C4-2B (cell line): ENCODE results near the gene KMT2B.

Experiments used
- CTCF ChIP-seq: fragments of 450-650 bp; conservative IDR thresholded peaks from 2 replicates; pipeline ENCODE4 v1.5.1; 2017; ENCODE audit warnings: mild to moderate bottlenecking
- ZFX ChIP-seq: fragments of 450-650 bp; IDR thresholded peaks from 2 replicates; pipeline ENCODE4 v1.6.1; 2017

DNA sequence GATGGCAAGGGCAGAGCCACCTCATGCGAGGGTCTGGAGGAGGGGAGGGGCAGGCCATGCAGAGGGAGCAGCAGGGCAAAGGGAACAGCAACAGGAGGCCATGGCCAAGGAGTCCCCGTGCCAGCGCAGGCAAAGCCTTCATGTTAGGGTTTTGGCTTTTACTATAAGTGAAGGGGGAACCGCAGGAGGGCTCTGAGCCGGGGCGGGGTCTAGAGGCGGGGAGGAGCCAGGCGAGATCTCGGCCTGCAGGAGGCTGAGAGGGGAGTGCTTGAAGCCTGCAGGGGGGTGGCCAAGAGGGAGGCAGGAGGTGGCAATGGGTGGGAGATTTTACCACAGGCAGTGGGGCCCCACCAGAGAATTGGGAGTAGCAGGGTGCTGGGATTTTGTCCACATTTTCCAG, 63.8 kb downstream of the KMT2B start:
- no peak for TF ChIP-seq CTCF
- no peak for TF ChIP-seq ZFX
